HL-60 (cell line): ENCODE results near the gene OR2J2.
"Not testable (repeated sequence)": the region's sequence is repeated elsewhere in the genome, so short reads cannot be mapped to it uniquely, and the experiment has no call there.

Source experiments
- DNase-seq, 2 experiments: peaks; one replicate each; pipeline ENCODE4 v3.0.0-alpha.2; 2010 to 2020; ENCODE audit warnings: low read depth in 1 of 2, low spot score in 1 of 2
- H3K27ac ChIP-seq: fragments of 250-450 bp; sonication (Bioruptor Pico); replicated peaks from 2 replicates; pipeline ENCODE4 v1.5.1; 2020; ENCODE audit warnings: mild to moderate bottlenecking, moderate library complexity
- H3K27me3 ChIP-seq: fragments of 250-450 bp; sonication (Bioruptor Pico); 2 replicates; pipeline ENCODE4 v1.5.1; 2021; ENCODE audit warnings: mild to moderate bottlenecking, moderate library complexity; ENCODE audit not compliant: insufficient read depth, poor library complexity, severe bottlenecking
- H3K4me3 ChIP-seq: replicated peaks from 2 replicates; pipeline ENCODE4 v1.5.1; 2011; ENCODE audit warnings: mild to moderate bottlenecking, control low read depth, low read length; ENCODE audit not compliant: insufficient read depth
- CTCF ChIP-seq: IDR thresholded peaks from one replicate; pipeline ENCODE4 v1.5.1; 2011; ENCODE audit warnings: low read length, control low read depth, inconsistent platforms; ENCODE audit not compliant: insufficient read depth
- GABPA ChIP-seq: IDR thresholded peaks from 2 replicates; pipeline ENCODE4 v1.6.1; 2012; ENCODE audit warnings: low read depth
- POLR2AphosphoS5 ChIP-seq: IDR thresholded peaks from 2 replicates; pipeline ENCODE4 v1.6.1; 2012; ENCODE audit warnings: low read depth
- SPI1 ChIP-seq: IDR thresholded peaks from 2 replicates; pipeline ENCODE4 v1.6.1; 2012; ENCODE audit warnings: low read depth, mild to moderate bottlenecking, borderline replicate concordance
- TF ChIP-seq, protein P1 (sequence below): IDR thresholded peaks from 2 replicates; pipeline ENCODE4 v1.6.1; 2012; ENCODE audit warnings: low read depth; ENCODE audit not compliant: insufficient replicate concordance

The OR2J2 gene

GRCh38 chr6:29216528-29216927 is 45.8 kb downstream of the OR2J2 start:
- Histone ChIP-seq H3K27ac (no peak overlapping the region), H3K27me3 (no peaks in the 10 kb centered on the region), H3K4me3 (no peak overlapping the region)
- TF ChIP-seq CTCF (no peak), SPI1 (no peak), GABPA (no peak), POLR2AphosphoS5 (no peak)
- TF ChIP-seq, protein P1, sequence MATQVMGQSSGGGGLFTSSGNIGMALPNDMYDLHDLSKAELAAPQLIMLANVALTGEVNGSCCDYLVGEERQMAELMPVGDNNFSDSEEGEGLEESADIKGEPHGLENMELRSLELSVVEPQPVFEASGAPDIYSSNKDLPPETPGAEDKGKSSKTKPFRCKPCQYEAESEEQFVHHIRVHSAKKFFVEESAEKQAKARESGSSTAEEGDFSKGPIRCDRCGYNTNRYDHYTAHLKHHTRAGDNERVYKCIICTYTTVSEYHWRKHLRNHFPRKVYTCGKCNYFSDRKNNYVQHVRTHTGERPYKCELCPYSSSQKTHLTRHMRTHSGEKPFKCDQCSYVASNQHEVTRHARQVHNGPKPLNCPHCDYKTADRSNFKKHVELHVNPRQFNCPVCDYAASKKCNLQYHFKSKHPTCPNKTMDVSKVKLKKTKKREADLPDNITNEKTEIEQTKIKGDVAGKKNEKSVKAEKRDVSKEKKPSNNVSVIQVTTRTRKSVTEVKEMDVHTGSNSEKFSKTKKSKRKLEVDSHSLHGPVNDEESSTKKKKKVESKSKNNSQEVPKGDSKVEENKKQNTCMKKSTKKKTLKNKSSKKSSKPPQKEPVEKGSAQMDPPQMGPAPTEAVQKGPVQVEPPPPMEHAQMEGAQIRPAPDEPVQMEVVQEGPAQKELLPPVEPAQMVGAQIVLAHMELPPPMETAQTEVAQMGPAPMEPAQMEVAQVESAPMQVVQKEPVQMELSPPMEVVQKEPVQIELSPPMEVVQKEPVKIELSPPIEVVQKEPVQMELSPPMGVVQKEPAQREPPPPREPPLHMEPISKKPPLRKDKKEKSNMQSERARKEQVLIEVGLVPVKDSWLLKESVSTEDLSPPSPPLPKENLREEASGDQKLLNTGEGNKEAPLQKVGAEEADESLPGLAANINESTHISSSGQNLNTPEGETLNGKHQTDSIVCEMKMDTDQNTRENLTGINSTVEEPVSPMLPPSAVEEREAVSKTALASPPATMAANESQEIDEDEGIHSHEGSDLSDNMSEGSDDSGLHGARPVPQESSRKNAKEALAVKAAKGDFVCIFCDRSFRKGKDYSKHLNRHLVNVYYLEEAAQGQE = no peak
- DNase-seq = no peak

GRCh38 chr6:29217242-29217641 is 46.5 kb downstream of the OR2J2 start:
- H3K4me3 ChIP-seq, DNase-seq, H3K27me3 ChIP-seq, H3K27ac ChIP-seq: not testable (repeated sequence)

- not testable (repeated sequence) for H3K4me3 ChIP-seq, H3K27ac ChIP-seq, DNase-seq, H3K27me3 ChIP-seq
Observed at GRCh38 chr6:29218056-29218455, 47.3 kb downstream of the OR2J2 start.
